ENCODE data around the gene TIMM17B. TPM values are rescaled to one million over a fixed set of nuclear protein-coding genes. Genes with fewer than 3 reads are reported as not detected.

Gene TIMM17B
- total RNA-seq, 1 donor, result 19.4 TPM

DNA sequence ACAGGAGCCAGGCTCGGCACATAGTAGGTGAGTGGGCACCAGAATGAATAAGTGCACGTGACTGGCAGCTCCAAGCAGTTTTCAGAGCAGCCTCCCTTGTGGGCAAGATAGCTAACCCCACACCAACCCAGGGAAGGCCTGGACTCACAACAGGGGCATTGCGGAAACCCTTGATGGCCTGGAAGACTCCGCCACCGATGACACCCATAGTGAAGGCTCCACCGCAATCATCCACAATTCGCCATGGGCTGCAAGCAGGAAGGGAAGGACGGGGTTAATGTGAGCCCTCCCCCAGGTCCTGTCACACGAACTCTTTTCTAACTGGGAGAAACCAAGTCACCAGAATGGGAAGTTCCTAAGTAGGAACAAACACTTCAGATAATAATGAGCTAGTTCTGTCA is 957 bp downstream of the TIMM17B start:
- TF ChIP-seq, protein P1, sequence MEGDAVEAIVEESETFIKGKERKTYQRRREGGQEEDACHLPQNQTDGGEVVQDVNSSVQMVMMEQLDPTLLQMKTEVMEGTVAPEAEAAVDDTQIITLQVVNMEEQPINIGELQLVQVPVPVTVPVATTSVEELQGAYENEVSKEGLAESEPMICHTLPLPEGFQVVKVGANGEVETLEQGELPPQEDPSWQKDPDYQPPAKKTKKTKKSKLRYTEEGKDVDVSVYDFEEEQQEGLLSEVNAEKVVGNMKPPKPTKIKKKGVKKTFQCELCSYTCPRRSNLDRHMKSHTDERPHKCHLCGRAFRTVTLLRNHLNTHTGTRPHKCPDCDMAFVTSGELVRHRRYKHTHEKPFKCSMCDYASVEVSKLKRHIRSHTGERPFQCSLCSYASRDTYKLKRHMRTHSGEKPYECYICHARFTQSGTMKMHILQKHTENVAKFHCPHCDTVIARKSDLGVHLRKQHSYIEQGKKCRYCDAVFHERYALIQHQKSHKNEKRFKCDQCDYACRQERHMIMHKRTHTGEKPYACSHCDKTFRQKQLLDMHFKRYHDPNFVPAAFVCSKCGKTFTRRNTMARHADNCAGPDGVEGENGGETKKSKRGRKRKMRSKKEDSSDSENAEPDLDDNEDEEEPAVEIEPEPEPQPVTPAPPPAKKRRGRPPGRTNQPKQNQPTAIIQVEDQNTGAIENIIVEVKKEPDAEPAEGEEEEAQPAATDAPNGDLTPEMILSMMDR (IDR thresholded peaks at IDR 0.05; ENCODE audit: insufficient read depth, low read length), result no peak
- peak; percentile 28 for DNase-seq (ENCODE audit: low read depth)
- peak overlapping the region; percentile 80 for H3K4me3 ChIP-seq (ENCODE audit: low read depth, low read length)

DNA sequence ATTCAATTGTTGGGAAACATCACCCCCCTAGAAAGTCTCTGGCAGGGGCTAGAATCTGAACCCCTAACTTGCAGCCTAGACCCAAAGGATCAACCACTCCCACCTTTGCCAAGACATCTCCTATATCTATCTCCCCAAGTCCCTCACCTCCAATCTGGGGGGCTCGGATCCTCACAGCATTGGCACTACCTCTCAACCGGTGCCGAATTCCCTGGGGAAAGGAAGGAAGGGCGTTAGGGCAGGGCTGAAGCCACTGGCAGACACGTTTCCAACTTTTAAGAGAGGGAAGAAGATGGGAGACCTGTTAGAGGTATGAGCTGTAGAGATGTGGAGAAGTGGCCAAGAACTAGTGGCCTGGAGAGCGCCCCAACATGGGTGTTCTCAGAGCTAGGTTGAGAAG is 2.7 kb downstream of the TIMM17B start:
- no peak for DNase-seq (ENCODE audit: low read depth)
- TF ChIP-seq, protein P1 (IDR thresholded peaks at IDR 0.05; ENCODE audit: insufficient read depth, low read length), result no peak
- H3K4me3 ChIP-seq (ENCODE audit: low read depth, low read length), result no peak overlapping the region

DNA sequence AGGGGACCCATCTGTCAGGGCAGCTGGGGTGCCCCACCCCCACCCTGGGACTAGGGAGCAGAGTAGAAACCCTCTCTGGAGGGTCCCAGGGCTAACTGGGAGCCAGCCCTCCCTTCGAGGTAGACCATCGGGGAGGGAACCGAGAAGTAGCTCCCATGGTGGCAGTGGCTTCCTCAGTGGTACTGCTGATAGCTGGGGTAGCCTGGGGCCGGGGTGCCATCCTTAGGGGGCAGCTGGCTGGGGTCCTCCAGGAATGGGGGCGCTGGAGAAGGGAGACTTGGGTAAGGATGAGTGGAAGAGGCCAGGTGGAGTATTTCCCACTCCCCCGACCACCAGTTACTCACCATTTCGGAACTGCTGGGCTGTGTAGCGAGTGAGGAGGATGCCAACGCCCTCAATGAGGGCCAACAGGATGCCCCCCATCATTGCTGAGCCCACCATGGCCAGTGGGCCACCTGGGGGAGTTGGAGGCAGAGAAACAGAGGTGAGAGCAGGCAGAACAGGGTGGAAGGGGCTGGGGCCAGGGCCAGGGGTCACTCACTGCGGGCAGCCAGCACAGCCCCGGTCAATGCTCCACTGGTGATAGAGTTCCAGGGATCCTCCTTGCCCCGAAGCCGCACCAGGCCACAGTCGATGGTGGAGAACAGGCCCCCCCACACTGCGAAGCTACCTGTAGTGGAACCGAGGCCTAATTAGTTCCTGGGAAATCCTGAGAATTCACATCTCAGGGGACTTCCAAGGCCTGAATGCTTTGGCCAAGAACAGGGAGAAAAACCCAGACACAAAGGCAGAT is 3.8 kb downstream of the TIMM17B start:
- no peak for DNase-seq (ENCODE audit: low read depth)
- TF ChIP-seq, protein P1 (IDR thresholded peaks at IDR 0.05; ENCODE audit: insufficient read depth, low read length), result no peak
- no peak overlapping the region for H3K4me3 ChIP-seq (ENCODE audit: low read depth, low read length)

DNA sequence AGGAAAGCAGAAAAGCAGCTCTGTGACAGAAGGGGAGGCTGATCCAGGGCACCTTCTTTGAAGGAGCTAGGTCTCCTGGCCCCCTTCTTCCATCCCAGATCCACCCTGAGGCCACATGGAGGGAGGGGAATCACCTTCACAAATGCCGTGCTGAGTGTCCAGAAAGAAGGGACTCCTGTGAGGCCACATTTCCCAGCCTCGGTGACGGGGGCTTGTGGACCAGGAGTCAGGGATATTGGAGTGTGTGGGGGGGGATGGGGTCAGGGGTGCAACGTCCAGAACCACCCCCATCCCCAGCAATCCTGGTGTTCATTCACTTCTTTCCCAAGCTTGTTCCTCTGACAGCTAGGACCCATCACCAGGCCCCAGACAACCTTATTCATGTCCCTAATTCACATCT is 4.7 kb downstream of the TIMM17B start:
- H3K4me3 ChIP-seq (ENCODE audit: low read depth, low read length), result no peak overlapping the region
- TF ChIP-seq, protein P1 (IDR thresholded peaks at IDR 0.05; ENCODE audit: insufficient read depth, low read length), result no peak
- DNase-seq (ENCODE audit: low read depth), result no peak

DNA sequence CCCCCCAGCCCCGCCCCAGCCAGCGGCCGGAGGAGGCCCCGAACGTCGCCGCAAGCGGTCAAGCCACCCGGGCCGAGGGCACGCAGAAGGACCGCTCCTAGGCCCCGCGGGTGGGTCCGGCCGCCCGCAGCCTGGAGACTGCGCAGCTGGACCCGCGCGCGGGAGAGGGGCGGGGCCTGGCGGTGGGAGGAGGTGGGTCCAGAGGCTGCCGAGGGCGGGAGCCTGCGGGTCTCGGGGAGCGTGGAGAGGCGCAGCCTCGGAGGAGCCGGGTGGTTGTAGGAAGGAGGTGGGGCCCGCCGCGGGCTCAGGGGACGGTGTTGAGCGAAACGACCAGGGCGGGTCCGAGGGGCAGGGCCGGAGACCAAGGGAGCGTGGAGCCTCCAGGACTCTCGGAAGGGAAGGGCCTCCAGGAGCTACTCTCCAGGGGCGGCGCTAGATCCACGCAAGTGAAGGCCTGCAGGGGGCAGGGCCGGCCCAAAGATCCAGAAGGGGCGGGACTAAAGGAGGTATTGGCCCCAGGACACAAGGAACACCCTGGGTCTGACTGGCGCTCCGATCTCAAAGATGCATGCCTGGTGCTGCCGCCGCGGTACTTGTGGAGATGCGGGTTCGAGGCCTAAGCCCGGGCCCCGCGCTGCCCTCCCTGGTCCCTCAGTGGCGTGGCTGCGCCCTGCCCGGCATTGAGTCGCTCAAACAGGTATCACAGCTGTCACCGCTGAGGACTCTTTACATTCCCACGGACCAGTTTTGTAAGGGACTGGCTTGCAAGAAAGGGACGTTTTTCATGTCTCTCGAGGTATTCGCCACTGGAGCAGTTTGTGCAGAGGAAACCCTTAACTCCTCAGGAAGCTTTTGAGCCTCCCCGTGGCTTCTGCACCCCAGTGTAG is 5.9 kb downstream of the TIMM17B start:
- peak overlapping the region; percentile 58 for H3K4me3 ChIP-seq (ENCODE audit: low read depth, low read length)
- DNase-seq (ENCODE audit: low read depth), result peak; percentile 75
- TF ChIP-seq, protein P1 (IDR thresholded peaks at IDR 0.05; ENCODE audit: insufficient read depth, low read length), result peak; percentile 54

DNA sequence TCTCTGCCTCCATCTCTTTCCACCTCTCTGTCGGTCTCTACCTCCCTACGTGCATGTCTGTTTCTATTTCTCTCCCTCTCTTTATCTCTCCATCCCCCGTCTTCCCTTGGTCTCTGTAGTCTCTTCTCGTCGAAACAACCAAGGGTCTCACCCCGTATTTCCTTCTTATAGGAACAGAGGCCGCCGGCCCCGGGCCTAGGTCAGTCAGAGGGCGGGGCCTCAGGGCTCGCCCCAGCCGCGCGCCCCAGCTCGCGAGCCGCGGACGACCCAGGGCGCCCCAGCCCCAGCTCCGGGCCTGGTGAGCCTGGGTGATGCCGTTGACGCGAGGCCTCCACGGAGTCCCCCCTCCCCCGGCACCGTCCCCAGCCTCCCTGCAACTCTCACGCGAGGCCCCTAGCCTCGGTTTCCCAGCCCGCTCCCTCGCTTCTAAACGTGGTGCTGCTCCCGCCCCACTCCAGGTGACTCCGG is 6.6 kb downstream of the TIMM17B start:
- peak overlapping the region; percentile 58 for H3K4me3 ChIP-seq (ENCODE audit: low read depth, low read length)
- DNase-seq (ENCODE audit: low read depth), result no peak
- TF ChIP-seq, protein P1 (IDR thresholded peaks at IDR 0.05; ENCODE audit: insufficient read depth, low read length), result no peak

Measured in fibroblast of the aortic adventitia (primary cell).